ENCODE results near the gene MAPK8IP1.
A peak's percentile ranks its signal among the peaks of the same experiment; 100 is the strongest.

MAPK8IP1 gene

DNA sequence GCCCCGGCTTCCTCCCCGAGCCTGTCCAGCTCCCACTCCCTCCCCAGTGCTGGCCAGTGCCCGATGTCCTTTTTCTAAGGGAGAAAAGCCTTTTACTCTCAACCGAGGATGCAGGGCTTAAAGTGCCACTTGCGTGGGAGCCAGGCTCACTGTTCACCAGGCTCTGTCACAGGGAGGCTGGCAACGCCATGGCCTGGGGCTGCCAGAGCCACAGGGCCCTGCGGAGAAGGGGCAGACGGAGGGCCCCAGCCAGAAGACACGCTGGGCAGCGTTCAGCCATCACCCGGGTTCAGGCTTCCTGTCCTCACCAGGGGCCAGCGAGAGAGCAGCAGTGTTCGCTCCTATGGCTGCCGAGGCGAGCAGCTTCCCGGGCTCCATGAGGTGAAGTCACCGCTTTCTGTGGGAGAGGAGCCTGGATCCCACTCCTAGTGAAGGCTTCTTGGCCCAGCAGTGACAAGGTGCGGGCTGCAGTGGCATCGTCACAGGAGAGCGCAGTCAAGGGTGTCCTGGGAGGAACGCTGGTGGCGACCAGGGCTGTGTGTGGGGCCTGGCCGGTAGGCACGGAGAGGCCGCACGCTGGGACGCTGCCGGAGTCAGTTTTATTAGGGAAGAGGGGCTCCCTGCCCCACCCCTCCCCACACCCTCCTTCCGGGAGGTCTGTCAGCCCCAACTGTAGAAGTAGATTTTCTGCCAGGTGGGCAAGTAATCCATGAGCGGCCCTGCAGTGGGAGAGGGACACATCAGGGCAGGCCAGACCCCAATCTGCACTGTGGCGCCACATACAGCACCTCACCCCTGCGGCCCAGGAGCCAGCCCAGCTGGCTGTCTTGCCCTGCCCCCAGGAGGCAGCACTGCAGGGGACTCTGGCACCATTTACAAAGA is 24.4 kb downstream of the MAPK8IP1 start:
- DNase-seq (ENCODE audit: low read depth), result no peak

DNA sequence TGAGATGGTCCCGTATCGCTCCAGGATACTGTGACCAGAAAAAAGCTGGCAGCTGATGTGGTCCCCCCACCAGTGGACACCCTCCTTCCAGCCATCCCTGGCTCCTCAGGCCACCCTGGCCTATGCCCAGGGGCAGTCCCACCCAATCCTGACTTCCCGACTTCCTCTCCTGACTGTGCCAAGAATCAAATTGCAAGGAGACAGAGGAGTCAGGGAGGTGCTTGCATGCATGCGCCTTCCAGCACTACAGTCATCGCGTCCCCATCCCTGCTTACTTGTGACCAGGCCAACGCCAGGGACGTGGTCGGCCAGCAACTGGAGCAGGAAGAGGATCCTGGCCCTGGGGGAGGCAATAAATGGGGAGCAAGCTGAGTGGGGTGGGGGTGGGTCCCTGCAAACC is 25.2 kb downstream of the MAPK8IP1 start:
- DNase-seq (ENCODE audit: low read depth), result no peak

DNA sequence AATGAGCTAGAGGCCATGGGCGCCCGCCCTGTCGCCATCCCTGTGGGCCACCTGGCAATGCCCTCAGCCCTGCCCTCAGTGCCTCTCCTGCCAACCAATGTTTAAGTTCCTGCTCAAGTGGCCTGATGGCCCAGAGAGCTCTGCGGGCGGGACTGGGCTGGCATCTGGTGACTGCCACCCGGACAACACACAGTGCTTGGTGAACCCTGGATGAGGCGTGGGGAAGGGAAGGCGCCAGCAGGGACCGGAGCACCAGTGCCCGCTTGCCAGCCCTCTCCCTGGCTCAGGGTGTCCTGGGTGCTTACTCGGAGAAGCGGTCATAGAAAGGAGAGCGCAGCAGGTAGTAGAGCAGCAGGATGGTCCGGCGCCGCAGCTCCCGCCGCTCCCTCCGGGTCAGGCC is 28.1 kb downstream of the MAPK8IP1 start:
- no peak for DNase-seq (ENCODE audit: low read depth)

DNA sequence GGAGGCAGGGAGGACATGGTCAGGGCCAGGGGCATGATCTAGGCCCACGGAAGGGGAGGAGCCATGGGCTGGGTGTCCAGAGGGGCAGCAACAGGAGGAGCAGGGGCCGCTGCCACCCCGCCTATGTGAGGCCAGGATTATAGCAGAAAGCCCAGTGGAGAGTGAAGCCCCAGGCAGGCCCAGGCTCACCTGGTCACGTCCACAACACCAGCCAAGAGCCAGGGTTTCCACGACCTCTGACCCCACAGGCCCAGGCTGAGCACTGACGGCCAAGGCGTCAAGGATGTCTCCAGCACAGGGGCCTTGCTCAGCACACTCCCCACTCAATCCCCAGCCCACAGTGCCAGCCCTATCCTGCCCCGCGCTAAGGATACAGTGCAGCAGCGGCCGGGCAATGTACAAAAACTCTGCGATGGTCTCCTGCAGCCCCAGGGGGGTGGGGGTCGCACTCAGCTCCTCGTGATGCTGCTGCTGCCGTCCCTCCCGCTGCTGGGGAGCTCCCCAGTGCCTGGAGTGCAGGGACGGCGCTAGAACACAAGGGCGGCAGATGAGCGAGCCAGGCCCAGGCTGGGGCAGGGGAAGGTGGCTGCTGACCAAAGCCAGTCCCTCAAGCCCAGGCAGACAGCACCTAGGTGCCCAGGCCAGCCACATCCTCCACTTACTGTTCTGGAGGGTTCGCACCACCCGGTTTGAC is 28.6 kb downstream of the MAPK8IP1 start:
- DNase-seq (ENCODE audit: low read depth), result no peak

DNA sequence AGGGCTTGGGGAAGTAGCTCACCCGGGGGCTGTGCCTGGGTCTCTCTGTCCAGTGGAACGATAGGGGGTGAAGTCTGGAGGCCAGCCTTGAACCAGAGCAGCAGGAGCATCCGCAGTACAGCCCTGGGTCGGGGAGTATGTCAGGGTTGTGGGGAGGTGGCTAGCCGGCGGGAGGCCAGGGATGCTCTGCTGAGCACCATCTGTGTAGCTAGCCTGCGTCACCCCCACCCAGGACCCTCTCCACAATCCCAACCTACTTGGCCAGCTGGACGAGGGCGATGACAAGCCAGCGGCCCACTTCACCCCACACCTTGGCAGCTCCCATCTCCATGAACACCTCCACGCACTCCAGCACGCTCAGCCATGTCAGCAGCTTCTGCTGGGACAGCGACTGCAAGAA is 30.0 kb downstream of the MAPK8IP1 start:
- DNase-seq (ENCODE audit: low read depth), result no peak

DNA sequence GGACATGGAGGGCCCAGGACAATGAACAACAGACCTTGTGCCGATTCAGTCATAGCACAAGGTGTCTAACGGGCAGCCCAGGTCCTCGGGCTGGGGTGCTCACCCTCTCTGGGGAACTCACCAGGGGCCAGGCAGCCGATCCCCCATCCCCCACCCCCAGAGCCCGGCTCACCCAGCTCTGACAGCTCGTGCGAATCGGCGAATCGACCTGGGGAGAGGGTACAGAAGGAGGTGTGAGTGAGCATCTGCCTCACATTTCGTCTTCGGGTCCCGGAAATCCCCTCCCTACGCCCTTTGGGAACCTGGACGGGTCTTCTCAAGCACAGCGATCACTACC is 31.8 kb downstream of the MAPK8IP1 start:
- no peak for DNase-seq (ENCODE audit: low read depth)

DNA sequence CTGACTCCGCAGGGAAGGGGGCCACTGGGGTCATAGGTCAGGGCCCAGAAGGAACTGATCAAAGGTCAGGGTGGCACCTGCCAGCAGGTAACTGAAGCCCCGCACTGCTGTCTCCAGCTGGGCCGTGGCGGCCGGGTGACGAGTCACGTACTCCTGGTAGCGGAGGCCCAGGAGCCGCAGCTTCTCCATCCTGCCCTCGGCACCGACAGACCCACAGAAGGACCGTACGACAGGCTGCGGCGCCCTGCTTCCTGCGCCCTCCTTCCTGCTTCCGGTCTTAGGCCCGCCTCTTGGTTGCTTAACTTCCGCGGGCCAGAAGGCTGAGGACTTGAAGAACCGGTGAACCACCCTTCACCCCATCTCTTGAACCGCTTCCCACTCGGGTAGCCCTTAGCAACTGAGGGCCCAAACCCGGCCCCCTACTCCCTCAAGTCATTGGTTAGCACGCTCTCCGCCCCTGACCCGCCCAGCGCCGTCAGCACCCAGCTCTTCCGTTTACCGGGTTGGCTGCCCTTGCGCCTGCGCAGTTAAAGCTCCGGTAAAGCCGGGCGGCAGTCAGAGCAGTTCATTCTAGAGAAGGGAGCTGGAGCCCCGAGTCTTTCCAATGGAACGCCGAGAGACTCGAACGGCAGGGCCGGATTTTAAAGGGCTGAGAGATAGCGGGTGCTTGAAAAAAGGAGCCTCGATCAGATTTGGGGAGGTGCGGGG is 32.3 kb downstream of the MAPK8IP1 start, which contains the start of gene PEX16:
Gene PEX16 (minus strand): TSS at position 255 of the 708 bp plus-strand sequence. CDS start 66 bp downstream, at position 189.
- peak; percentile 90 for DNase-seq (ENCODE audit: low read depth)

DNA sequence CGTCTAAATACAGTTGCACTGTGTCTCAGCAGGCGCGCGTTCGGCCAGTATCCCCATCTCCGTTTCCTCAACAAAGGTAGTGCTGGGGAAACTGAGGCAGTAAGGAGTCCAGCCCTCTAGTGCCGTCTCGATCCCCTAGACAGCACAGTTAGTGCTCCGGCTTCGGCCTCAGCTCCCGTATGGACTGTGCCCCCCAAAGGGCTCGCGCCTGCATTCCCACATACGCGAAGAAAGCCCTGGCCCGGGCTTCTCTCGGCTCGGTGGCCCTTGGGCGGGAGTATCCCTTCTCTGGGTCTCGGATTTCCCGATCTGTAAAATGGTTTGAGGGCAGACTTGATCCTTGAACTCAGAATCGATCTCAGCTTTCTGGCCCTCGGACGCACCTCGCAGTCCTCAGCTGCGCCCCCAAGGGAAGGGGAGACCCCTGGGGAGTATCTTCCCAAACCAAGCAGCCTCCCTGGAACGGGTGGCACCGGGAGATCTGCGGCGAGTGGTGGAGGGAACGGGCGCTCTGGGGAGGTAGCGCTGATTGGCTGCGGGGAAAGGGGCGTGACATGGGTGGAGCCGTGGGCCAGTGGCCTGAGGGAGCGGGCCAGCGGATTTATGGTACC is 33.0 kb downstream of the MAPK8IP1 start:
- DNase-seq (ENCODE audit: low read depth), result peak; percentile 48

DNA sequence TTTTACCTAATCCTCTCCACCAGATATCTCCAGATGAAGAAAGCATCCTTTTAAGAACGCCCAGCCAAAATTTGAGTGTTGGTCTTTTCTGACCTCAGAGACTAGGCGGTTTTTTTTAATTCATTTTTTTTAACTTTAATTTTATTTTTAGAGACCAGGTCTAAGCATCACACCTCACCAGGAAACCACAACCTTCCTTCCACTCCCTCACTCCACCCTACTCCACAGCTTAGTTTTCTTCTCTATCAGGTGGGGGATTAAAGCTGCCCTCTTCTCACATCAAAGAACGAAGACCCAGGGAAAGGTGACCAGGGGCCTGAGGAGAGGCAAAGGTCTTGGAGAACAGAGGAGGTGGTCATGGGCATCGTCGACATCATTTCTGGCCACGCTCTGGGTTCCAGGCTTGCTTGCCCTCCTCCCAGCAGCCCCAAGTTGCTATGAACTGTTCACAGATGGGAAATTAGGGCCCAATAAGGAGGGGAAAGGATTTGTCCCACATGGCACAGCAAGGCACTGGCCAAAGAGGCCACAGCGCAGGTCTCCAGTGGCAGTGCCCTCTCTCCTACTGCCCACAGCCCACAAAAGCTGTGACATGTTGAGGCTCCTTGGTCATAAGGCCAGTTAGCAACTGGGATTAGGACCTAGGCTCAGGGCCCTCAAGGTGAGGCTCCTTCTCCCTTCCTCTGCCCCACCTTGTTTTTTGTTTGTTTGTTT is 33.7 kb downstream of the MAPK8IP1 start:
- no peak for DNase-seq (ENCODE audit: low read depth)

DNA sequence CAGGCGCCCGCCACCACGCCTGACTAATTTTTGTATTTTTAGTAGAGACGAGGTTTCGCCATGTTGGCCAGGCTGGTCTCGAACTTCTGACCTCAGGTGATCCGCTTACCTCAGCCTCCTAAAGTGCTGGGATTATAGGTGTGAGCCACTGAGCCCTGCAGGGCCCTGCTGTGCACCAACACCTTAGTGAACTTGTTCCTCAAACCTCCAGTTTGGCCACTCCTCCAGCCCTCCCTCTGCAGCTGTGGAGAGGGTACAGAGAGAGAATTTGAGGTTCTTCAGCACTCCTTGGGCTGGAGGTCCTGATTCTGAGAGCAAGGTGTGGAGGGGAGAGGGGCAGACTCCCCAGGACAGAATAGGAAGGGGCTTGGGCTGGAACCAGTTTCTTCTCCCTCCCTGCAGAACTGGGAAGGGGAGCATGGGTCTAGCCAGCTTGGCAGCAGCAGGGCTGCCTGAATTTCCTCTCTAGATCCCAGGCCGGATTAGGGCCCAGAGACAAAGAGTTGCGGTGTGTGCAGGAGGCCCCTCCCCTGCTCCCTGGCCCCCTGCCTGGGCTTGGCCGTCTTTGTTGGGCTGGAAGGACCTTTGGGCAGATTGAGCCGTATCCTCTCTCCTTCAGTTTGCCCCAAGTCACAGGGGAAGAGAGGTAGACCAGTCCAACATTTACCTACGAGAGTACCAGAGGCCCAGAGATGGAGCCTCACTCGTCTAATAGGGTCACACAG is 34.5 kb downstream of the MAPK8IP1 start:
- no peak for DNase-seq (ENCODE audit: low read depth)

DNA sequence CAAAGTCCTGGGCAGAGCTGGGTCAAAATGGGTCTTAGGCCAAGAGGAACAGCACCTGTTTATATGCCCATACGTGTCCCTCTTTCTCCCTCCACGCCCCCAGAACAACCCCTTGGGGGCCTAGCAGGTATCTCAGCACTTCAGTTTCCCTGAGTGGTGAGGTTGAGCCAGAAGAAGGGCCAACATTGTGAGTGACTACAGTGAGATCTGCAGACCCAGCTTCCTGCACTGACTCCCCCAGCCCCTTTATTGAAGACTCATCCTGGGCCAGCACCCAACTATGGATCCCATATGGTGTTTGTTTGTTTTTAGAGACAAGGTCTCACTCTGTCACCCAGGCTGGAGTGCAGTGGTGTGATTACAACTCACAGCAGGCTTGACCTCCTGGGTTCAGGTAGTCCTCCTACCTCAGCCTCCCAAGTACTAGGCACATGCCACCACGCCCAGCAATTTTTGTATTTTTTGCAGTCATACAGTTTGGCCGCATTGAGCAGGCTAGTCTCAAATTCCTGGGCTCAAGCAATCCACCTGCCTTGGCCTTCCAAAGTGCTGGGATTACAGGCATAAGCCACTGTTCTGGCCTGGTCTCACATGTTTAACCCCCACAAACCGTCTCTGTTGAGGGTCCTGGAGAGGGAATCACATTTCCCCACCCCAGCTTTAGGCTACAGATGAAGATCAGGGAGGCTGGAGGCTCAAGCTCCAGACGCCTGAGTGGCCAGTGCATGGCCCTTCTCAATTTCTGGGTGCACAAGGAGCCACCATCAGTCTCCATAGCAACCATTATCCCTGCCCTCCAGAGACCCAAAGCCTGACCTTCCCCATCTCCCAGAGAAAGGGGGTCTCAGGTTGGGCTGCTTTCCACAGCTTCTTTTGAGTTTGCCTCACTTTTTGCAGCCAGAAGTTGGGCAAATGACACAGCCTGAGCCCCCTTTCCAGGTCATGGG is 35.4 kb downstream of the MAPK8IP1 start:
- DNase-seq (ENCODE audit: low read depth), result no peak

DNA sequence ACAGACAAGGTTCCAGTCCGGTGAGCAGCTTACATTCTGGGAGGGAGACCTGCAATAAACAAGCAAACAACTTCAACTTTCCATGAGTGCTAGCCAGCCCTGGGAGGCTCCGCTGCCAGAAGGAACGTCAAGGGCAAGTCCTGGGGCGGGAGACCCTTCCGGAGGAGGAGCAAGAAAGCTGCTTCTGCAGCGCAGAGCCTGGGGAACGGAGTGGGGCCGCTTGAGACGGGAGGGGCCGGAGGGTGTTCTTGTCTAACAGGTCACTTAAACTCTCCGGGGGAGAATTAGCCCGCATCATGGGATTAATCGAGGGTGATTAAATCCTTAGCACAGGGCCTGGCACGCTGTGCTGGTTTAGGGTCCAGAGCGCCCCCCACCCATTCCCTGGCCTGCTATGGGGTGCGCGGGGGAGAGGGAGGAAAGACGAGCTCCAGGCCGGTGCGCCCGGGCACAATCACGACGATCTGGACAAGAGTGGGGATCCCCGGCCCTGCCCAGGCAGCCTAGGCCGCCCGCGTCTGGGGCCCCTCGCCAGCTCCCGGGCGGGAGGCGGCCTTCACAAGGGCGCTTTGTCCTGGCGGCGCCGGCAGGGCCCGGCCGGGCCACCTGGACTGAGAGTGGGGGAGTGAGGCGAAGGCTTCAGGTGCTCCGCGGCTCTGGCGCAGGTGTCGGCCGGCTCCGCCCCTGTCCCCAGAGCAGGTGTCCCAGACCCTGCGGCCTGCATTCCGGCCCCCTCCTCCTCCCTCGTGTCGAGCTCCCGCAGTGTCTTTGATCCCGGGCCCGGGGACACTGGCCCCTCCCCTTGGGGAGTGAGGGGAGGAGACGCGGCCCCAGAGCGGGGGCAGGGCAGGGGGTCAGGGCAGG is 36.3 kb downstream of the MAPK8IP1 start:
- DNase-seq (ENCODE audit: low read depth), result no peak

DNA sequence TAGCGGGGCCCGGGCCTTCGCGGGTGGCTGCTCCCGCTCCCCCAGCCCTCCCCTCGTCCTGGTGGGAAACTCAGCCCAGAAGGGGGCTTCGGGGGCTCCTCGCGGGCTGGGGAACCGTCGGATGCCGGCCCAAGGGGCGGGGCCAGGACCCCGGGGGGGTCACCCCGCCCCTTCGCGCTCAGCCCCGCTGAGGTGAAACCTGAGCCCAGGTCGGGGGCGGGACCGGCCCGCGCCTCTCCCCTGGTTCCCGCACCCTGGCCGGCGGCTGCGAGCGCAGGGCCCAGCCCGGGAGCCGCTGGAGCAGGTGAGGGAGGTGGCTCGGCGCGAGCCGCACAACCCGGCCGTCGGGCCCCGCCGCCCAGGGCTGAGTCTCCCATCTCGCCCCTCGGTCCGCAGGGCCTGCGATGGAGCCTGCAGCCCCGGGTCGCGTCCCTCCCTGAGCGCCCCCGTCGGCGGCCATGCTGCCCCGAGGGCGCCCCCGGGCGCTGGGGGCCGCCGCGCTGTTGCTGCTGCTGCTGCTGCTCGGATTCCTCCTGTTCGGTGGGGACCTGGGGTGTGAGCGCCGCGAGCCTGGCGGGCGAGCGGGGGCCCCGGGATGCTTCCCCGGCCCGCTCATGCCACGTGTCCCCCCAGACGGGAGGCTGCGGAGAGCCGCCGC is 37.1 kb downstream of the MAPK8IP1 start, which contains the start of gene LARGE2:
Gene LARGE2 (plus strand): TSS at position 232 of the 658 bp plus-strand sequence. CDS start 227 bp downstream, at position 459.
- DNase-seq (ENCODE audit: low read depth), result no peak

DNA sequence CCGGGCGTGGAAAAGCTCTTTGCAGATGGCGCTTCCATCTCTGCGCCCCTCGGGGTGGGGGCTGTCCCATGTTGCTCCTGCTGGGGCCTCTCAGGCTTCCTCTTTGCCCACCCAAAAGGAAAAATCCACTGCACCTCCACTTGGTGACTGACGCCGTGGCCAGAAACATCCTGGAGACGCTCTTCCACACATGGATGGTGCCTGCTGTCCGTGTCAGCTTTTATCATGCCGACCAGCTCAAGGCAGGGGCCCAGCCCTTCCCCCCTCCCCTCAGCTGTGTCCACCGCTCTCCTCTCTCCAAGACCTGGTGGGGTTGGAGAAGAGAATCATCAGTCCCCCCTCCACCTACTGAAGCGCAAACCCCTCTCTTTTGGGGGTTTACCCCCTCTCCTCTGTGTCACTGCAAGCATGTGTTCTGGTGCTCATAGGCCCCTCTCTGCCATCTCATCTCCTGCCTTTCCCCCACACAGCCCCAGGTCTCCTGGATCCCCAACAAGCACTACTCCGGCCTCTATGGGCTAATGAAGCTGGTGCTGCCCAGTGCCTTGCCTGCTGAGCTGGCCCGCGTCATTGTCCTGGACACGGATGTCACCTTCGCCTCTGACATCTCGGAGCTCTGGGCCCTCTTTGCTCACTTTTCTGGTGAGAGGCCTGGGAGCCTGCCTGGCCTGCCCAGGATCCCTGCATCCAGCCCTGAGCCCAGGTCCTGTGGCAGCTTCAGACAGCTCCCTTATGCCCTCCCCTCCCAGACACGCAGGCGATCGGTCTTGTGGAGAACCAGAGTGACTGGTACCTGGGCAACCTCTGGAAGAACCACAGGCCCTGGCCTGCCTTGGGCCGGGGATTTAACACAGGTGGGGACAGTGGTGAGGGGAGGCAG is 38.8 kb downstream of the MAPK8IP1 start:
- DNase-seq (ENCODE audit: low read depth), result no peak

DNA sequence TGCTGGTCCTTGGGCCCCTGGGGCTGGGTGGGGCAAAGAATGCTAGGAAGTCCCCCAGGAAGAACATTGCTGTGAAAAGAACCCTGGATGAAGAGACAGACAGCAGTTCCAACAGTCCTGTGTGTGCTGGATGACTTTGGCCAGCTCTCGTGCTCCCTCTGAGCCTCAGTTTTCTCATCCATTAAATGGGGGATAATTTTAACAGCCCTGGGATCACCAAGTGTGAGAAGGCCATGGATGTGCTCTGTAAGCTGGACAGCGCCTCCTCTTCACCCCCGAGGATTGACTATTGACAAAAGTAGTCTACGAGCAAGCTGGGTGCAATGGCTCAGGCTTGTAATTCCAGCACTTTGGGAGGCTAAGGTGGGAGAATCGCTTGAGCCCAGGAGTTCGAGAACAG is 39.5 kb downstream of the MAPK8IP1 start:
- no peak for DNase-seq (ENCODE audit: low read depth)

DNA sequence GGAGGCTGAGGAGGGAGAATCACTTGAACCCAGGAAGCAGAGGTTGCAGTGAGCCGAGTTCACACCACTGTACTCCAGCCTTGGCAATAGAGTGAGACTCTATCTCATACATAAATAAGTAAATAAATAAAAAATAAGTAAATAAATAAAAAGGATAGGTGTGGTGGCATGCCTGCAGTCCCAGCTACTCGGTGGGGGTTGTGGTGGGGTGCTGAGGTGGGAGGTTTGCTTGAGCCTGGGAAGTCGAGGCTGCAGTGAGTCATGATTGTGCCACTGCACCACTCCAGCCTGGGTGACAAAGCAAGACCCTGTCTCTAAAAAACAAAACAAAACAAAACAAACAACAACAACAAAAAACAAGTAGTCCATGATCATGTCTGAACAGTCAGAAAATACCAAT is 40.1 kb downstream of the MAPK8IP1 start:
- DNase-seq (ENCODE audit: low read depth), result no peak

DNA sequence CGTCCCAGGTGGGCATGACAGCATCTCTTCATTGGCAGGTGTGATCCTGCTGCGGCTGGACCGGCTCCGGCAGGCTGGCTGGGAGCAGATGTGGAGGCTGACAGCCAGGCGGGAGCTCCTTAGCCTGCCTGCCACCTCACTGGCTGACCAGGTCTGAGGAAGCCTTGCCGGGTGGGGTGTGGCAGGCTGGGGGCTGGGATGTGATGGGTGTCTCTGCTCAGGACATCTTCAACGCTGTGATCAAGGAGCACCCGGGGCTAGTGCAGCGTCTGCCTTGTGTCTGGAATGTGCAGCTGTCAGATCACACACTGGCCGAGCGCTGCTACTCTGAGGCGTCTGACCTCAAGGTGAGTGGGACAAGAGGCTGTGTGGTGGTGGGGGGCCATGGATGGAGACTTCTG is 40.5 kb downstream of the MAPK8IP1 start:
- no peak for DNase-seq (ENCODE audit: low read depth)
